HCT116 (cell line): ENCODE data around the gene METRN.

ENCODE experiments used
- CTCF ChIP-seq, 3 experiments: fragments of 200-600 bp in 1 of 3; sonication (generic) in 1 of 3; IDR thresholded peaks in 2 of 3; conservative IDR thresholded peaks in 1 of 3; 2 replicates each; pipeline ENCODE4 v1.5.1; 2012 to 2017; ENCODE audit warnings: low read depth in 2 of 3, low read length in 2 of 3, antibody characterized with exemption in 1 of 3, borderline replicate concordance in 1 of 3, control low read depth in 1 of 3, mild to moderate bottlenecking in 1 of 3, mixed read lengths in 1 of 3, mixed run types in 1 of 3, moderate library complexity in 1 of 3; ENCODE audit not compliant: insufficient read depth in 1 of 3
- ZFX ChIP-seq: fragments of 450-650 bp; IDR thresholded peaks from 2 replicates; pipeline ENCODE4 v1.6.1; 2017
- TF ChIP-seq, protein P1 (sequence below): IDR thresholded peaks from 2 replicates; pipeline ENCODE4 v1.6.1; 2012; ENCODE audit warnings: low read depth

DNA sequence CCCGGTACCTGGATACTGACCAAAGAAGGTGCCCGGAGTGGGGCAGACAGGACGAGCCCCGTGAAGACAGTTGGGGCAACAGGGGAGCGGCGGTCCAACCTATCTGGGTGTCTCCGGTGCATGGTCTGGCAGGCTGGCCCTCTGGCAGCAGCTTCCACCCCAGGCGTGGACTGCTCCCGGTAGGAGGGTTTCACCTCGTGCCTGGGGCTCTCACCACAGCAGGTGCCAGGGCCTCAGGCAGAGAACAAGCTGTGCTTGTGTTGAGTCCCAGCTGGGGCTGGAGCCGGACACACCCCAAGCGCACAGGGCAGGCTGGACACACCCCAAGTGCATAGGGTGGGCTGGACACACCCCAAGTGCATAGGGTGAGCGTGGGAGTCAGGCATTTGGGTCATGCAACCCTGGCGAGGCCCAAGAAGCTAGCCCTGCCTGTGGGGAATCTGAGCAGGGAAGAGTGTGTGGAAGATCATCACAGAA, 7.8 kb upstream of the METRN start:
- TF ChIP-seq CTCF (IDR thresholded peaks at IDR 0.05 in 2 of 3, conservative IDR thresholded peaks at IDR 0.05 in 1 of 3; ENCODE audit: borderline replicate concordance in 1 of 3, insufficient read depth in 1 of 3, low read depth in 2 of 3, low read length in 2 of 3) (no peak), ZFX (no peak)
- TF ChIP-seq, protein P1, sequence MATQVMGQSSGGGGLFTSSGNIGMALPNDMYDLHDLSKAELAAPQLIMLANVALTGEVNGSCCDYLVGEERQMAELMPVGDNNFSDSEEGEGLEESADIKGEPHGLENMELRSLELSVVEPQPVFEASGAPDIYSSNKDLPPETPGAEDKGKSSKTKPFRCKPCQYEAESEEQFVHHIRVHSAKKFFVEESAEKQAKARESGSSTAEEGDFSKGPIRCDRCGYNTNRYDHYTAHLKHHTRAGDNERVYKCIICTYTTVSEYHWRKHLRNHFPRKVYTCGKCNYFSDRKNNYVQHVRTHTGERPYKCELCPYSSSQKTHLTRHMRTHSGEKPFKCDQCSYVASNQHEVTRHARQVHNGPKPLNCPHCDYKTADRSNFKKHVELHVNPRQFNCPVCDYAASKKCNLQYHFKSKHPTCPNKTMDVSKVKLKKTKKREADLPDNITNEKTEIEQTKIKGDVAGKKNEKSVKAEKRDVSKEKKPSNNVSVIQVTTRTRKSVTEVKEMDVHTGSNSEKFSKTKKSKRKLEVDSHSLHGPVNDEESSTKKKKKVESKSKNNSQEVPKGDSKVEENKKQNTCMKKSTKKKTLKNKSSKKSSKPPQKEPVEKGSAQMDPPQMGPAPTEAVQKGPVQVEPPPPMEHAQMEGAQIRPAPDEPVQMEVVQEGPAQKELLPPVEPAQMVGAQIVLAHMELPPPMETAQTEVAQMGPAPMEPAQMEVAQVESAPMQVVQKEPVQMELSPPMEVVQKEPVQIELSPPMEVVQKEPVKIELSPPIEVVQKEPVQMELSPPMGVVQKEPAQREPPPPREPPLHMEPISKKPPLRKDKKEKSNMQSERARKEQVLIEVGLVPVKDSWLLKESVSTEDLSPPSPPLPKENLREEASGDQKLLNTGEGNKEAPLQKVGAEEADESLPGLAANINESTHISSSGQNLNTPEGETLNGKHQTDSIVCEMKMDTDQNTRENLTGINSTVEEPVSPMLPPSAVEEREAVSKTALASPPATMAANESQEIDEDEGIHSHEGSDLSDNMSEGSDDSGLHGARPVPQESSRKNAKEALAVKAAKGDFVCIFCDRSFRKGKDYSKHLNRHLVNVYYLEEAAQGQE, result no peak
